WTC11 (cell line): ENCODE results near the gene KLLN. TPM values are rescaled to one million over a fixed set of nuclear protein-coding genes. Genes with fewer than 3 reads are reported as not detected.
A peak's percentile ranks its signal among the peaks of the same experiment; 100 is the strongest.

ENCODE experiments used
- ATAC-seq: fragments of 200-7000 bp; cut with Tn5 transposase; 2 replicates; pipeline ENCODE4 v1.10.0; 2021; ENCODE audit warnings: mild to moderate bottlenecking, moderate library complexity
- Bru-seq: library from RNA; stranded (reverse); fragments of 400-500 nt; gene quantifications from one replicate; lab custom pipeline; 2021; lab: Mats Ljungman, UMichigan
- CTCF ChIA-PET: fragments of 300-600 bp; sonication (Branson Sonifier 250); formaldehyde crosslinking; loops from one replicate; lab custom pipeline; 2021; ENCODE audit warnings: antibody characterized with exemption; lab: Charles Lee
- POLR2A ChIA-PET: fragments of 350-600 bp; sonication (Branson Sonifier 250); formaldehyde crosslinking; loops from one replicate; lab custom pipeline; 2021; ENCODE audit warnings: antibody characterized with exemption; lab: Charles Lee
- DNase-seq: peaks from one replicate; pipeline ENCODE4 v3.0.0; 2021; ENCODE audit warnings: low spot score
- H3K27ac Mint-ChIP-seq: 2 replicates; pipeline ENCODE4 v1.8.0; 2021; ENCODE audit warnings: mixed read lengths
- H3K27me3 Mint-ChIP-seq: 2 replicates; pipeline ENCODE4 v1.8.0; 2021; ENCODE audit warnings: low read depth, mild to moderate bottlenecking, moderate library complexity, mixed read lengths
- H3K36me3 Mint-ChIP-seq: 2 replicates; pipeline ENCODE4 v1.8.0; 2021; ENCODE audit warnings: mixed read lengths
- H3K4me1 Mint-ChIP-seq: 2 replicates; pipeline ENCODE4 v1.8.0; 2022; ENCODE audit warnings: mixed read lengths
- H3K4me3 Mint-ChIP-seq: 2 replicates; pipeline ENCODE4 v1.8.0; 2021; ENCODE audit warnings: mild to moderate bottlenecking, moderate library complexity, mixed read lengths
- H3K9me3 Mint-ChIP-seq: 2 replicates; pipeline ENCODE4 v1.8.0; 2021; ENCODE audit warnings: mixed read lengths
- CREB1 ChIP-seq: sonication (generic); formaldehyde crosslinking; IDR thresholded peaks from 2 replicates; pipeline ENCODE4 v1.8.0; 2023; ENCODE audit warnings: mild to moderate bottlenecking, missing genetic modification reagents
- FOXJ3 ChIP-seq: sonication (generic); formaldehyde crosslinking; IDR thresholded peaks from 2 replicates; pipeline ENCODE4 v1.9.0; 2021; ENCODE audit warnings: missing genetic modification reagents, mild to moderate bottlenecking, borderline replicate concordance
- FOXP1 ChIP-seq: sonication (generic); formaldehyde crosslinking; IDR thresholded peaks from 2 replicates; pipeline ENCODE4 v1.8.0; 2022; ENCODE audit warnings: missing genetic modification reagents, mild to moderate bottlenecking, moderate library complexity, borderline replicate concordance
- GTF2I ChIP-seq: fragments of 250-450 bp; sonication (Bioruptor Pico); conservative IDR thresholded peaks from 2 replicates; pipeline ENCODE4 v1.4.0; 2021; ENCODE audit warnings: mild to moderate bottlenecking
- JAZF1 ChIP-seq: fragments of 250-450 bp; sonication (Bioruptor Pico); IDR thresholded peaks from 2 replicates; pipeline ENCODE4 v1.9.0; 2021; ENCODE audit warnings: moderate library complexity, mild to moderate bottlenecking, inconsistent platforms
- NFATC4 ChIP-seq: fragments of 250-450 bp; sonication (Bioruptor Pico); IDR thresholded peaks from 2 replicates; pipeline ENCODE4 v1.9.0; 2021; ENCODE audit warnings: mild to moderate bottlenecking
- NR2C2 ChIP-seq: sonication (generic); formaldehyde crosslinking; IDR thresholded peaks from 2 replicates; pipeline ENCODE4 v1.8.0; 2022; ENCODE audit warnings: mild to moderate bottlenecking, missing genetic modification reagents
- RORB ChIP-seq: fragments of 250-450 bp; sonication (Bioruptor Pico); IDR thresholded peaks from 2 replicates; pipeline ENCODE4 v1.9.0; 2021; ENCODE audit warnings: mild to moderate bottlenecking
- SMAD4 ChIP-seq: sonication (generic); formaldehyde crosslinking; IDR thresholded peaks from 2 replicates; pipeline ENCODE4 v1.8.0; 2022; ENCODE audit warnings: mild to moderate bottlenecking, missing genetic modification reagents
- ZBTB21 ChIP-seq: sonication (generic); formaldehyde crosslinking; IDR thresholded peaks from 2 replicates; pipeline ENCODE4 v1.8.1; 2023; ENCODE audit warnings: mild to moderate bottlenecking, missing genetic modification reagents, borderline replicate concordance
- ZNF263 ChIP-seq: sonication (generic); formaldehyde crosslinking; IDR thresholded peaks from 2 replicates; pipeline ENCODE4 v1.8.1; 2022; ENCODE audit warnings: low read depth, mild to moderate bottlenecking, moderate library complexity, missing genetic modification reagents
- ZNF396 ChIP-seq: fragments of 250-450 bp; sonication (Bioruptor Pico); IDR thresholded peaks from 2 replicates; pipeline ENCODE4 v1.8.0; 2021; ENCODE audit warnings: mild to moderate bottlenecking, moderate library complexity, borderline replicate concordance
- ZNF416 ChIP-seq: fragments of 250-450 bp; sonication (Bioruptor Pico); IDR thresholded peaks from 2 replicates; pipeline ENCODE4 v1.9.0; 2021; ENCODE audit warnings: mild to moderate bottlenecking, inconsistent platforms
- long read RNA-seq, 3 experiments: library from RNA in 1 of 3; library from capped mRNA in 1 of 3; library from polyadenylated mRNA in 1 of 3; unstranded in 2 of 3; stranded (forward) in 1 of 3; transcript quantifications; one replicate each; pipeline ENCODE4 v2.0.0, GENCODE V29; 2021
- total RNA-seq: library from RNA; stranded (reverse); gene quantifications from 3 replicates; pipeline ENCODE4 v1.2.3, GENCODE V29; 2021
- TF ChIP-seq, protein P1 (sequence below): sonication (generic); formaldehyde crosslinking; IDR thresholded peaks from 2 replicates; pipeline ENCODE4 v1.8.0; 2023; ENCODE audit warnings: missing genetic modification reagents, mild to moderate bottlenecking, borderline replicate concordance
- TF ChIP-seq, protein P2 (sequence below): sonication (generic); formaldehyde crosslinking; IDR thresholded peaks from 2 replicates; pipeline ENCODE4 v1.8.0; 2022; ENCODE audit warnings: mild to moderate bottlenecking, missing genetic modification reagents
- TF ChIP-seq, protein P3 (sequence below): sonication (generic); formaldehyde crosslinking; IDR thresholded peaks from 2 replicates; pipeline ENCODE4 v1.8.1; 2022; ENCODE audit warnings: mild to moderate bottlenecking, missing genetic modification reagents, moderate library complexity, borderline replicate concordance
- TF ChIP-seq, protein P4 (sequence below): sonication (generic); formaldehyde crosslinking; IDR thresholded peaks from 2 replicates; pipeline ENCODE4 v1.8.0; 2022; ENCODE audit warnings: mild to moderate bottlenecking, missing genetic modification reagents
- TF ChIP-seq, protein P5 (sequence below): fragments of 250-450 bp; sonication (Bioruptor Pico); IDR thresholded peaks from 2 replicates; pipeline ENCODE4 v1.8.0; 2021; ENCODE audit warnings: mild to moderate bottlenecking
- TF ChIP-seq, protein P6 (sequence below): sonication (generic); formaldehyde crosslinking; IDR thresholded peaks from 2 replicates; pipeline ENCODE4 v1.8.1; 2023; ENCODE audit warnings: mild to moderate bottlenecking, missing genetic modification reagents
- TF ChIP-seq, protein P7 (sequence below): sonication (generic); formaldehyde crosslinking; IDR thresholded peaks from 2 replicates; pipeline ENCODE4 v1.8.0; 2022; ENCODE audit warnings: mild to moderate bottlenecking, missing genetic modification reagents
- TF ChIP-seq, protein P8 (sequence below): sonication (generic); formaldehyde crosslinking; IDR thresholded peaks from 2 replicates; pipeline ENCODE4 v1.8.0; 2023; ENCODE audit warnings: missing genetic modification reagents
- TF ChIP-seq, protein P9 (sequence below): sonication (generic); formaldehyde crosslinking; IDR thresholded peaks from 2 replicates; pipeline ENCODE4 v1.8.1; 2023; ENCODE audit warnings: mild to moderate bottlenecking, missing genetic modification reagents, moderate library complexity

The KLLN gene, protein sequence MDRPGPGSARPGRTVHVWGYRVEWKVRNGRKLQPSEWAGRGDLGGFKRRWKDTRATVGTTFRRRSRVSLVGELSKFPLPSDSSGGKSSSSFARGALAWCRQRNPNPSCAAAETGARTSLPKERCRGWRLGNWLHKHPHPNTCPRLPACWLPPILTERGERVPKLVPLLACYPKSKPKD
- total RNA-seq = 0.52 to 1.1 TPM (median 1.0 TPM) in 3 replicates
- percentile 49 among the genes with signal in this experiment for Bru-seq, nascent RNA
- long read RNA-seq, experiment 1, full-length matches to known transcripts = 2 of 2 reads
- long read RNA-seq, experiment 1, partial matches to known transcripts = 0 of 2 reads
- long read RNA-seq, experiment 1, other reads (novel, unspliced or antisense) = 0 of 2 reads
- long read RNA-seq, experiment 2 = 0 reads
- long read RNA-seq, experiment 3 = 0 reads

DNA sequence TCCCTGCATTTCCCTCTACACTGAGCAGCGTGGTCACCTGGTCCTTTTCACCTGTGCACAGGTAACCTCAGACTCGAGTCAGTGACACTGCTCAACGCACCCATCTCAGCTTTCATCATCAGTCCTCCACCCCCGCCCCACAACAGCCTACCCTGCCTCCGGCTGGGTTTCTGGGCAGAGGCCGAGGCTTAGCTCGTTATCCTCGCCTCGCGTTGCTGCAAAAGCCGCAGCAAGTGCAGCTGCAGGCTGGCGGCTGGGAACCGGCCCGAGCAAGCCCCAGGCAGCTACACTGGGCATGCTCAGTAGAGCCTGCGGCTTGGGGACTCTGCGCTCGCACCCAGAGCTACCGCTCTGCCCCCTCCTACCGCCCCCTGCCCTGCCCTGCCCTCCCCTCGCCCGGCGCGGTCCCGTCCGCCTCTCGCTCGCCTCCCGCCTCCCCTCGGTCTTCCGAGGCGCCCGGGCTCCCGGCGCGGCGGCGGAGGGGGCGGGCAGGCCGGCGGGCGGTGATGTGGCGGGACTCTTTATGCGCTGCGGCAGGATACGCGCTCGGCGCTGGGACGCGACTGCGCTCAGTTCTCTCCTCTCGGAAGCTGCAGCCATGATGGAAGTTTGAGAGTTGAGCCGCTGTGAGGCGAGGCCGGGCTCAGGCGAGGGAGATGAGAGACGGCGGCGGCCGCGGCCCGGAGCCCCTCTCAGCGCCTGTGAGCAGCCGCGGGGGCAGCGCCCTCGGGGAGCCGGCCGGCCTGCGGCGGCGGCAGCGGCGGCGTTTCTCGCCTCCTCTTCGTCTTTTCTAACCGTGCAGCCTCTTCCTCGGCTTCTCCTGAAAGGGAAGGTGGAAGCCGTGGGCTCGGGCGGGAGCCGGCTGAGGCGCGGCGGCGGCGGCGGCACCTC lies at the start of gene KLLN, which contains the start of gene PTEN:
TSS of gene KLLN (minus strand) at position 481 of the 891 bp plus-strand sequence. CDS start 1,046 bp downstream, outside the sequence.
TSS of gene PTEN (plus strand) at position 573 of the 891 bp plus-strand sequence. CDS start 845 bp downstream, outside the sequence.
- peak within 1 kb of the TSS; percentile 99 for H3K27ac Mint-ChIP-seq
- DNase-seq = peak; percentile 84
- peaks cover 5% of the 10 kb centered on the region for H3K36me3 Mint-ChIP-seq
- ChIA-PET POLR2A (interaction anchor here (0.5 to 3.0 kb wide), 15 partner anchors 9 to 1474 kb away, joined by 3 to 24 read pairs (median 3); partner anchors contain the start of gene ATAD1), CTCF (interaction anchor here (0.8 to 2.8 kb wide), 10 partner anchors 13 to 865 kb away, joined by 3 to 19 read pairs (median 5); partner anchors contain the start of genes ATAD1 and RNLS)
- H3K4me3 Mint-ChIP-seq = peak within 1 kb of the TSS; percentile 98
- ATAC-seq = peak; percentile 70
- H3K4me1 Mint-ChIP-seq = peaks cover 37% of the 10 kb centered on the region
- H3K9me3 Mint-ChIP-seq = no peaks in the 10 kb centered on the region
- H3K27me3 Mint-ChIP-seq = peaks cover 4% of the 10 kb centered on the region
- TF ChIP-seq CREB1 (no peak), ZBTB21 (peak; percentile 75; the same call in 1 of the 2 replicates), ZNF263 (CRISPR knock-in tag) (no peak), JAZF1 (CRISPR knock-in tag) (no peak), FOXP1 (CRISPR knock-in tag) (peak; percentile 81; the same call in 1 of the 2 replicates), RORB (CRISPR knock-in tag) (no peak), NFATC4 (no peak), ZNF416 (CRISPR knock-in tag) (no peak), FOXJ3 (CRISPR knock-in tag) (no peak), NR2C2 (CRISPR knock-in tag) (no peak), GTF2I (CRISPR knock-in tag) (no peak), SMAD4 (CRISPR knock-in tag) (no peak), ZNF396 (no peak)
- TF ChIP-seq, protein P1, sequence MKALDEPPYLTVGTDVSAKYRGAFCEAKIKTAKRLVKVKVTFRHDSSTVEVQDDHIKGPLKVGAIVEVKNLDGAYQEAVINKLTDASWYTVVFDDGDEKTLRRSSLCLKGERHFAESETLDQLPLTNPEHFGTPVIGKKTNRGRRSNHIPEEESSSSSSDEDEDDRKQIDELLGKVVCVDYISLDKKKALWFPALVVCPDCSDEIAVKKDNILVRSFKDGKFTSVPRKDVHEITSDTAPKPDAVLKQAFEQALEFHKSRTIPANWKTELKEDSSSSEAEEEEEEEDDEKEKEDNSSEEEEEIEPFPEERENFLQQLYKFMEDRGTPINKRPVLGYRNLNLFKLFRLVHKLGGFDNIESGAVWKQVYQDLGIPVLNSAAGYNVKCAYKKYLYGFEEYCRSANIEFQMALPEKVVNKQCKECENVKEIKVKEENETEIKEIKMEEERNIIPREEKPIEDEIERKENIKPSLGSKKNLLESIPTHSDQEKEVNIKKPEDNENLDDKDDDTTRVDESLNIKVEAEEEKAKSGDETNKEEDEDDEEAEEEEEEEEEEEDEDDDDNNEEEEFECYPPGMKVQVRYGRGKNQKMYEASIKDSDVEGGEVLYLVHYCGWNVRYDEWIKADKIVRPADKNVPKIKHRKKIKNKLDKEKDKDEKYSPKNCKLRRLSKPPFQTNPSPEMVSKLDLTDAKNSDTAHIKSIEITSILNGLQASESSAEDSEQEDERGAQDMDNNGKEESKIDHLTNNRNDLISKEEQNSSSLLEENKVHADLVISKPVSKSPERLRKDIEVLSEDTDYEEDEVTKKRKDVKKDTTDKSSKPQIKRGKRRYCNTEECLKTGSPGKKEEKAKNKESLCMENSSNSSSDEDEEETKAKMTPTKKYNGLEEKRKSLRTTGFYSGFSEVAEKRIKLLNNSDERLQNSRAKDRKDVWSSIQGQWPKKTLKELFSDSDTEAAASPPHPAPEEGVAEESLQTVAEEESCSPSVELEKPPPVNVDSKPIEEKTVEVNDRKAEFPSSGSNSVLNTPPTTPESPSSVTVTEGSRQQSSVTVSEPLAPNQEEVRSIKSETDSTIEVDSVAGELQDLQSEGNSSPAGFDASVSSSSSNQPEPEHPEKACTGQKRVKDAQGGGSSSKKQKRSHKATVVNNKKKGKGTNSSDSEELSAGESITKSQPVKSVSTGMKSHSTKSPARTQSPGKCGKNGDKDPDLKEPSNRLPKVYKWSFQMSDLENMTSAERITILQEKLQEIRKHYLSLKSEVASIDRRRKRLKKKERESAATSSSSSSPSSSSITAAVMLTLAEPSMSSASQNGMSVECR = peak; percentile 77; the same call in 1 of the 2 replicates
- TF ChIP-seq, protein P2, sequence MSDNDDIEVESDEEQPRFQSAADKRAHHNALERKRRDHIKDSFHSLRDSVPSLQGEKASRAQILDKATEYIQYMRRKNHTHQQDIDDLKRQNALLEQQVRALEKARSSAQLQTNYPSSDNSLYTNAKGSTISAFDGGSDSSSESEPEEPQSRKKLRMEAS (CRISPR knock-in tag) = peak; percentile 62; the same call in 1 of the 2 replicates
- TF ChIP-seq, protein P3, sequence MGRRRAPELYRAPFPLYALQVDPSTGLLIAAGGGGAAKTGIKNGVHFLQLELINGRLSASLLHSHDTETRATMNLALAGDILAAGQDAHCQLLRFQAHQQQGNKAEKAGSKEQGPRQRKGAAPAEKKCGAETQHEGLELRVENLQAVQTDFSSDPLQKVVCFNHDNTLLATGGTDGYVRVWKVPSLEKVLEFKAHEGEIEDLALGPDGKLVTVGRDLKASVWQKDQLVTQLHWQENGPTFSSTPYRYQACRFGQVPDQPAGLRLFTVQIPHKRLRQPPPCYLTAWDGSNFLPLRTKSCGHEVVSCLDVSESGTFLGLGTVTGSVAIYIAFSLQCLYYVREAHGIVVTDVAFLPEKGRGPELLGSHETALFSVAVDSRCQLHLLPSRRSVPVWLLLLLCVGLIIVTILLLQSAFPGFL (CRISPR knock-in tag) = no peak
- TF ChIP-seq, protein P4, sequence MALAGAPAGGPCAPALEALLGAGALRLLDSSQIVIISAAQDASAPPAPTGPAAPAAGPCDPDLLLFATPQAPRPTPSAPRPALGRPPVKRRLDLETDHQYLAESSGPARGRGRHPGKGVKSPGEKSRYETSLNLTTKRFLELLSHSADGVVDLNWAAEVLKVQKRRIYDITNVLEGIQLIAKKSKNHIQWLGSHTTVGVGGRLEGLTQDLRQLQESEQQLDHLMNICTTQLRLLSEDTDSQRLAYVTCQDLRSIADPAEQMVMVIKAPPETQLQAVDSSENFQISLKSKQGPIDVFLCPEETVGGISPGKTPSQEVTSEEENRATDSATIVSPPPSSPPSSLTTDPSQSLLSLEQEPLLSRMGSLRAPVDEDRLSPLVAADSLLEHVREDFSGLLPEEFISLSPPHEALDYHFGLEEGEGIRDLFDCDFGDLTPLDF = no peak
- TF ChIP-seq, protein P5, sequence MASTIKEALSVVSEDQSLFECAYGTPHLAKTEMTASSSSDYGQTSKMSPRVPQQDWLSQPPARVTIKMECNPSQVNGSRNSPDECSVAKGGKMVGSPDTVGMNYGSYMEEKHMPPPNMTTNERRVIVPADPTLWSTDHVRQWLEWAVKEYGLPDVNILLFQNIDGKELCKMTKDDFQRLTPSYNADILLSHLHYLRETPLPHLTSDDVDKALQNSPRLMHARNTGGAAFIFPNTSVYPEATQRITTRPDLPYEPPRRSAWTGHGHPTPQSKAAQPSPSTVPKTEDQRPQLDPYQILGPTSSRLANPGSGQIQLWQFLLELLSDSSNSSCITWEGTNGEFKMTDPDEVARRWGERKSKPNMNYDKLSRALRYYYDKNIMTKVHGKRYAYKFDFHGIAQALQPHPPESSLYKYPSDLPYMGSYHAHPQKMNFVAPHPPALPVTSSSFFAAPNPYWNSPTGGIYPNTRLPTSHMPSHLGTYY (CRISPR knock-in tag) = peak; percentile 61; the same call in 1 of the 2 replicates
- TF ChIP-seq, protein P6, sequence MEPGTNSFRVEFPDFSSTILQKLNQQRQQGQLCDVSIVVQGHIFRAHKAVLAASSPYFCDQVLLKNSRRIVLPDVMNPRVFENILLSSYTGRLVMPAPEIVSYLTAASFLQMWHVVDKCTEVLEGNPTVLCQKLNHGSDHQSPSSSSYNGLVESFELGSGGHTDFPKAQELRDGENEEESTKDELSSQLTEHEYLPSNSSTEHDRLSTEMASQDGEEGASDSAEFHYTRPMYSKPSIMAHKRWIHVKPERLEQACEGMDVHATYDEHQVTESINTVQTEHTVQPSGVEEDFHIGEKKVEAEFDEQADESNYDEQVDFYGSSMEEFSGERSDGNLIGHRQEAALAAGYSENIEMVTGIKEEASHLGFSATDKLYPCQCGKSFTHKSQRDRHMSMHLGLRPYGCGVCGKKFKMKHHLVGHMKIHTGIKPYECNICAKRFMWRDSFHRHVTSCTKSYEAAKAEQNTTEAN (CRISPR knock-in tag) = no peak
- TF ChIP-seq, protein P7, sequence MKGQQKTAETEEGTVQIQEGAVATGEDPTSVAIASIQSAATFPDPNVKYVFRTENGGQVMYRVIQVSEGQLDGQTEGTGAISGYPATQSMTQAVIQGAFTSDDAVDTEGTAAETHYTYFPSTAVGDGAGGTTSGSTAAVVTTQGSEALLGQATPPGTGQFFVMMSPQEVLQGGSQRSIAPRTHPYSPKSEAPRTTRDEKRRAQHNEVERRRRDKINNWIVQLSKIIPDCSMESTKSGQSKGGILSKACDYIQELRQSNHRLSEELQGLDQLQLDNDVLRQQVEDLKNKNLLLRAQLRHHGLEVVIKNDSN (CRISPR knock-in tag) = peak; percentile 70
- TF ChIP-seq, protein P8, sequence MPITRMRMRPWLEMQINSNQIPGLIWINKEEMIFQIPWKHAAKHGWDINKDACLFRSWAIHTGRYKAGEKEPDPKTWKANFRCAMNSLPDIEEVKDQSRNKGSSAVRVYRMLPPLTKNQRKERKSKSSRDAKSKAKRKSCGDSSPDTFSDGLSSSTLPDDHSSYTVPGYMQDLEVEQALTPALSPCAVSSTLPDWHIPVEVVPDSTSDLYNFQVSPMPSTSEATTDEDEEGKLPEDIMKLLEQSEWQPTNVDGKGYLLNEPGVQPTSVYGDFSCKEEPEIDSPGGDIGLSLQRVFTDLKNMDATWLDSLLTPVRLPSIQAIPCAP (CRISPR knock-in tag) = 0 out of 2 replicates have a peak, but pooled peaks have one; percentile 27
- TF ChIP-seq, protein P9, sequence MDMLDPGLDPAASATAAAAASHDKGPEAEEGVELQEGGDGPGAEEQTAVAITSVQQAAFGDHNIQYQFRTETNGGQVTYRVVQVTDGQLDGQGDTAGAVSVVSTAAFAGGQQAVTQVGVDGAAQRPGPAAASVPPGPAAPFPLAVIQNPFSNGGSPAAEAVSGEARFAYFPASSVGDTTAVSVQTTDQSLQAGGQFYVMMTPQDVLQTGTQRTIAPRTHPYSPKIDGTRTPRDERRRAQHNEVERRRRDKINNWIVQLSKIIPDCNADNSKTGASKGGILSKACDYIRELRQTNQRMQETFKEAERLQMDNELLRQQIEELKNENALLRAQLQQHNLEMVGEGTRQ = peak; percentile 88
